K562 (cell line): ENCODE measurements around the gene UBE2E2. TPM values are rescaled to one million over a fixed set of nuclear protein-coding genes. Genes with fewer than 3 reads are reported as not detected.

ENCODE experiments used
- ATAC-seq: fragments of 200-7000 bp; cut with Tn5 transposase; 3 replicates; pipeline ENCODE4 v1.9.1; 2020; ENCODE audit warnings: moderate library complexity
- BruUV-seq: library from RNA; stranded (reverse); fragments of 400-500 nt; replicated peaks from 2 replicates; lab custom pipeline; 2021; lab: Mats Ljungman, UMichigan
- CTCF ChIA-PET: fragments of 300-600 bp; formaldehyde crosslinking; extraction: SDS; loops from one replicate; lab custom pipeline; 2021; ENCODE audit warnings: low intra/inter-chr PET ratio; lab: Yijun Ruan, JAX
- POLR2A ChIA-PET: fragments of 300-600, 350-650 bp; sonication (Branson Sonifier 250); formaldehyde crosslinking; extraction: SDS; loops from one replicate; lab custom pipeline; 2021; ENCODE audit warnings: antibody characterized with exemption, inconsistent platforms; lab: Yijun Ruan, JAX
- DNase-seq, 4 experiments: peaks; one replicate each; pipeline versions ENCODE4 v3.0.0 to v3.0.0-alpha.2; 2011 to 2018; ENCODE audit warnings: low spot score in 3 of 4, mixed read lengths in 3 of 4; ENCODE audit errors: extremely low read depth in 1 of 4
- FAIRE-seq: peaks from 2 replicates; lab custom pipeline; 2011; peaks lifted over from hg19 to GRCh38; lab: Jason Lieb, UNC
- H2AFZ ChIP-seq: 2 replicates; pipeline ENCODE4 v1.6.0; 2011; ENCODE audit warnings: low read depth, low read length, control low read depth, inconsistent platforms
- H3K27ac ChIP-seq: fragments of 200-600 bp; 3 replicates; pipeline ENCODE4 v1.8.0; 2011; ENCODE audit warnings: low read depth, mild to moderate bottlenecking, control low read depth, inconsistent platforms, low read length, moderate library complexity, mixed read lengths; ENCODE audit errors: extremely low read depth
- H3K27me3 ChIP-seq, 2 experiments: fragments of 300-600 bp in 1 of 2; 2 replicates in 1 of 2; 3 replicates in 1 of 2; pipeline versions ENCODE4 v1.6.0 to v1.8.0; 2011; ENCODE audit warnings: inconsistent platforms in 2 of 2, low read length in 2 of 2, mild to moderate bottlenecking in 1 of 2, mixed read lengths in 1 of 2, moderate library complexity in 1 of 2; ENCODE audit not compliant: control insufficient read depth in 2 of 2, insufficient read depth in 2 of 2
- H3K36me3 ChIP-seq: fragments of 300-600 bp; 3 replicates; pipeline ENCODE4 v1.8.0; 2011; ENCODE audit warnings: mild to moderate bottlenecking, low read length, inconsistent platforms; ENCODE audit not compliant: control insufficient read depth, insufficient read depth
- H3K4me1 ChIP-seq, 2 experiments: fragments of 200-600 bp in 1 of 2; replicated peaks in 1 of 2; 2 replicates in 1 of 2; 3 replicates in 1 of 2; pipeline versions ENCODE4 v1.5.1 to v1.8.0; 2011; ENCODE audit warnings: inconsistent platforms in 2 of 2, low read length in 2 of 2, mild to moderate bottlenecking in 1 of 2, mixed read lengths in 1 of 2, moderate library complexity in 1 of 2; ENCODE audit not compliant: control insufficient read depth in 2 of 2, insufficient read depth in 2 of 2
- H3K4me2 ChIP-seq: 2 replicates; pipeline ENCODE4 v1.6.1; 2011; ENCODE audit warnings: low read length, control low read depth, inconsistent platforms, mixed read lengths; ENCODE audit not compliant: insufficient read depth
- H3K4me3 ChIP-seq: fragments of 200-600 bp; sonication (generic), shearing (Covaris generic); 2 replicates; pipeline ENCODE4 v1.5.1; 2016; ENCODE audit warnings: control low read depth, inconsistent platforms
- H3K79me2 ChIP-seq: fragments of 200-600 bp; 3 replicates; pipeline ENCODE4 v1.8.0; 2011; ENCODE audit warnings: low read length, inconsistent platforms; ENCODE audit not compliant: control insufficient read depth, insufficient read depth
- H3K9ac ChIP-seq, 2 experiments: 2 replicates each; pipeline versions ENCODE4 v1.6.0 to v1.6.1; 2011; ENCODE audit warnings: low read depth in 2 of 2, low read length in 2 of 2, control low read depth in 1 of 2, inconsistent platforms in 1 of 2, mild to moderate bottlenecking in 1 of 2, mixed read lengths in 1 of 2; ENCODE audit not compliant: insufficient read depth in 1 of 2
- H3K9me1 ChIP-seq: one replicate; pipeline ENCODE4 v1.6.0; 2011; ENCODE audit warnings: inconsistent platforms, mild to moderate bottlenecking, low read length, moderate library complexity; ENCODE audit not compliant: control insufficient read depth, insufficient read depth
- H3K9me3 ChIP-seq: replicated peaks from 2 replicates; pipeline ENCODE4 v1.5.1; 2011; ENCODE audit warnings: low read depth, low read length, inconsistent platforms; ENCODE audit not compliant: control insufficient read depth, insufficient read depth
- H4K20me1 ChIP-seq: replicated peaks from 2 replicates; pipeline ENCODE4 v1.6.1; 2011; ENCODE audit warnings: low read length, inconsistent platforms, mixed read lengths; ENCODE audit not compliant: control insufficient read depth, insufficient read depth
- ATF7 ChIP-seq: fragments of 450-650 bp; IDR thresholded peaks from 2 replicates; pipeline ENCODE4 v1.7.1; 2014; ENCODE audit warnings: mild to moderate bottlenecking, moderate library complexity
- BCL6 ChIP-seq: fragments of 250-450 bp; sonication (Bioruptor Pico); IDR thresholded peaks from 2 replicates; pipeline ENCODE4 v1.4.0; 2020
- CHD4 ChIP-seq: fragments of 200-600 bp; sonication (generic); IDR thresholded peaks from 3 replicates; pipeline ENCODE4 v1.6.1; 2012; ENCODE audit warnings: low read depth, mild to moderate bottlenecking, mixed read lengths, low read length, inconsistent platforms; ENCODE audit not compliant: insufficient read depth, insufficient replicate concordance, poor library complexity, severe bottlenecking
- EGR1 ChIP-seq: fragments of 450-650 bp; conservative IDR thresholded peaks from 2 replicates; pipeline ENCODE4 v1.6.1; 2017; ENCODE audit warnings: mild to moderate bottlenecking
- ESRRA ChIP-seq: fragments of 450-650 bp; IDR thresholded peaks from 2 replicates; pipeline ENCODE4 v1.6.1; 2014; ENCODE audit warnings: low read depth, mild to moderate bottlenecking, moderate library complexity, borderline replicate concordance
- GATAD2B ChIP-seq: fragments of 450-650 bp; IDR thresholded peaks from 2 replicates; pipeline ENCODE4 v1.6.1; 2017; ENCODE audit warnings: mild to moderate bottlenecking, borderline replicate concordance
- HDAC6 ChIP-seq: IDR thresholded peaks from 2 replicates; pipeline ENCODE4 v1.6.1; 2012; ENCODE audit warnings: low read depth, mild to moderate bottlenecking, control low read depth, inconsistent platforms, low read length, moderate library complexity
- HOXB6 ChIP-seq: fragments of 250-450 bp; sonication (Bioruptor Pico); IDR thresholded peaks from 2 replicates; pipeline ENCODE4 v1.5.1; 2022; ENCODE audit warnings: mild to moderate bottlenecking, borderline replicate concordance
- JUN ChIP-seq, 2 experiments: sonication (generic) in 1 of 2; formaldehyde crosslinking in 1 of 2; IDR thresholded peaks; 2 replicates each; pipeline versions ENCODE4 v1.6.1 to v1.8.0; 2012 to 2022; ENCODE audit warnings: borderline replicate concordance in 2 of 2, mild to moderate bottlenecking in 2 of 2, improper control_type of control experiment in 1 of 2, low read depth in 1 of 2, low read length in 1 of 2, missing genetic modification reagents in 1 of 2
- MCM5 ChIP-seq: fragments of 450-650 bp; IDR thresholded peaks from 2 replicates; pipeline ENCODE4 v1.6.1; 2016; ENCODE audit warnings: low read depth
- NCOR1 ChIP-seq: fragments of 450-650 bp; IDR thresholded peaks from 2 replicates; pipeline ENCODE4 v1.6.1; 2016; ENCODE audit warnings: mild to moderate bottlenecking, moderate library complexity
- NEUROD1 ChIP-seq: fragments of 150-350 bp; IDR thresholded peaks from 2 replicates; pipeline ENCODE4 v1.6.1; 2014; ENCODE audit warnings: borderline replicate concordance, low read length, low read depth; ENCODE audit not compliant: partially characterized antibody
- SREBF2 ChIP-seq: sonication (generic); formaldehyde crosslinking; IDR thresholded peaks from 2 replicates; pipeline ENCODE4 v1.4.0; 2020; ENCODE audit warnings: mild to moderate bottlenecking, missing genetic modification reagents
- YY1 ChIP-seq, 3 experiments: IDR thresholded peaks; 2 replicates each; pipeline ENCODE4 v1.6.1; 2011; ENCODE audit warnings: low read length in 2 of 3, mild to moderate bottlenecking in 2 of 3, moderate library complexity in 2 of 3, borderline replicate concordance in 1 of 3, control low read depth in 1 of 3, low read depth in 1 of 3; ENCODE audit not compliant: insufficient read depth in 3 of 3, insufficient replicate concordance in 2 of 3, control insufficient read depth in 1 of 3, insufficient read length in 1 of 3; ENCODE audit errors: extremely low read depth in 1 of 3
- ZFP1 ChIP-seq: fragments of 450-650 bp; formaldehyde crosslinking; IDR thresholded peaks from 2 replicates; pipeline ENCODE4 v1.4.0; 2020; ENCODE audit warnings: mild to moderate bottlenecking, mixed read lengths
- ZNF197 ChIP-seq: fragments of 200-800 bp; sonication (Bioruptor generic); IDR thresholded peaks from 2 replicates; pipeline ENCODE4 v1.6.1; 2016; ENCODE audit warnings: low read depth, missing genetic modification characterization, missing compliant biosample characterization
- ZNF511 ChIP-seq: sonication (generic); formaldehyde crosslinking; IDR thresholded peaks from 2 replicates; pipeline ENCODE4 v1.8.0; 2022; ENCODE audit warnings: mild to moderate bottlenecking, missing genetic modification reagents
- ZNF699 ChIP-seq: fragments of 250-450 bp; sonication (Bioruptor Pico); IDR thresholded peaks from 2 replicates; pipeline ENCODE4 v1.8.0; 2021; ENCODE audit warnings: mild to moderate bottlenecking, moderate library complexity; ENCODE audit not compliant: insufficient replicate concordance
- WGBS: fragments of 100-300 bp; shearing (Covaris generic); methylation state at CpG from one replicate; pipeline ENCODE4 v1.1.6; 2016; ENCODE audit warnings: low coverage, mixed read lengths; ENCODE audit not compliant: insufficient coverage; ENCODE audit errors: missing lambda C conversion rate; 5-methylcytosine and 5-hydroxymethylcytosine counted together
- in situ Hi-C: fragments of 300-500 bp; cut with MboI; formaldehyde crosslinking; loops from 4 replicates; pipeline ENCODE4 v1.15.0; 2018; ENCODE audit warnings: inconsistent platforms, mixed read lengths
- intact Hi-C: fragments of 100-400 bp; cut with micrococcal nuclease; formaldehyde crosslinking; loops from 2 replicates; pipeline ENCODE4 v1.14.2; 2022
- polyA plus RNA-seq, 8 experiments: library from polyadenylated mRNA; depleted of rRNA in 4 of 8; stranded (reverse) in 5 of 8; unstranded in 3 of 8; fragments of >200 nt; fragmentation: Nextera tagmentation in 2 of 8; fragmentation: Illumina TruSeq in 1 of 8; extraction: Ambion mirVana in 2 of 8; extraction: Trizol in 1 of 8; gene quantifications; 2 replicates each; pipeline versions ENCODE4 v1.2.1 to v1.2.3, GENCODE V29; 2011 to 2014; ENCODE audit warnings: inconsistent platforms in 1 of 8, missing spikeins in 1 of 8
- total RNA-seq, 7 experiments: library from RNA; depleted of rRNA in 6 of 7; stranded (reverse); fragments of >200 nt in 6 of 7; fragmentation: Illumina TruSeq in 2 of 7; extraction: Trizol in 2 of 7; gene quantifications; 2 replicates each; pipeline versions ENCODE4 v1.2.1 to v1.2.3, GENCODE V29; 2011 to 2021; ENCODE audit warnings: low replicate concordance in 1 of 7
- TF ChIP-seq, protein P1 (sequence below): IDR thresholded peaks from 3 replicates; pipeline ENCODE4 v1.6.1; 2011; ENCODE audit warnings: borderline replicate concordance, mild to moderate bottlenecking; ENCODE audit not compliant: insufficient read length, insufficient read depth
- TF ChIP-seq, protein P2 (sequence below), 3 experiments: fragments of 200-800 bp in 1 of 3; sonication (Bioruptor generic) in 1 of 3; sonication (generic) in 1 of 3; formaldehyde crosslinking in 1 of 3; IDR thresholded peaks; 2 replicates each; pipeline versions ENCODE4 v1.6.1 to v1.8.0; 2016 to 2022; ENCODE audit warnings: mild to moderate bottlenecking in 2 of 3, missing compliant biosample characterization in 2 of 3, missing genetic modification characterization in 2 of 3, missing genetic modification reagents in 1 of 3

Gene UBE2E2
- total and polyA plus RNA-seq, 9 of the 15 experiments (the other 6 are each of a cell fraction or from before 2014, with no cell fraction given), result 0.22 to 5.1 (median 1.9) TPM

GRCh38 chr3:23344886-23345285, 141.8 kb downstream of the UBE2E2 start:
- Histone ChIP-seq H4K20me1 (no peaks in the 10 kb centered on the region), H3K27ac (no peak overlapping the region), H3K4me1 (no peaks in the 10 kb centered on the region), H3K9ac (no peak overlapping the region), H3K79me2 (no peaks in the 10 kb centered on the region), H2AFZ (no peak overlapping the region), H3K4me2 (no peak overlapping the region), H3K9me1 (no peaks in the 10 kb centered on the region), H3K4me3 (no peak overlapping the region), H3K27me3 (no peaks in the 10 kb centered on the region), H3K9me3 (no peaks in the 10 kb centered on the region), H3K36me3 (no peaks in the 10 kb centered on the region)
- intact Hi-C loops (no loop called here), in situ Hi-C loops (no loop called here)
- FAIRE-seq, result no peak
- DNase-seq, result no peak
- 0% methylated on average over 1 of the region's 1 CpG for WGBS
- POLR2A ChIA-PET, result no interaction called here
- ATAC-seq, result no peak
- no peak for TF ChIP-seq ZNF197 (CRISPR knock-in tag)
- TF ChIP-seq NCOR1, result no peak
- no peak for TF ChIP-seq SREBF2 (CRISPR knock-in tag)
- TF ChIP-seq GATAD2B, result no peak
- TF ChIP-seq EGR1, result no peak
- no peak for TF ChIP-seq HOXB6 (CRISPR knock-in tag)
- TF ChIP-seq MCM5, result no peak
- TF ChIP-seq JUN (IDR thresholded peaks at IDR 0.05; ENCODE audit: borderline replicate concordance, low read depth, low read length), result no peak
- TF ChIP-seq JUN (CRISPR knock-in tag; IDR thresholded peaks at IDR 0.05; ENCODE audit: borderline replicate concordance), result no peak
- TF ChIP-seq HDAC6, result no peak
- no peak for TF ChIP-seq ESRRA
- no peak for TF ChIP-seq ZFP1 (CRISPR knock-in tag)
- TF ChIP-seq, protein P1, sequence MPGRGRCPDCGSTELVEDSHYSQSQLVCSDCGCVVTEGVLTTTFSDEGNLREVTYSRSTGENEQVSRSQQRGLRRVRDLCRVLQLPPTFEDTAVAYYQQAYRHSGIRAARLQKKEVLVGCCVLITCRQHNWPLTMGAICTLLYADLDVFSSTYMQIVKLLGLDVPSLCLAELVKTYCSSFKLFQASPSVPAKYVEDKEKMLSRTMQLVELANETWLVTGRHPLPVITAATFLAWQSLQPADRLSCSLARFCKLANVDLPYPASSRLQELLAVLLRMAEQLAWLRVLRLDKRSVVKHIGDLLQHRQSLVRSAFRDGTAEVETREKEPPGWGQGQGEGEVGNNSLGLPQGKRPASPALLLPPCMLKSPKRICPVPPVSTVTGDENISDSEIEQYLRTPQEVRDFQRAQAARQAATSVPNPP, result no peak
- TF ChIP-seq, protein P2, sequence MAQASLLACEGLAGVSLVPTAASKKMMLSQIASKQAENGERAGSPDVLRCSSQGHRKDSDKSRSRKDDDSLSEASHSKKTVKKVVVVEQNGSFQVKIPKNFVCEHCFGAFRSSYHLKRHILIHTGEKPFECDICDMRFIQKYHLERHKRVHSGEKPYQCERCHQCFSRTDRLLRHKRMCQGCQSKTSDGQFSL (CRISPR knock-in tag; IDR thresholded peaks at IDR 0.05), result no peak
- TF ChIP-seq, protein P2 (tag; IDR thresholded peaks at IDR 0.05), result no peak
- TF ChIP-seq NEUROD1, result no peak
- no peak for TF ChIP-seq ZNF511 (CRISPR knock-in tag)
- TF ChIP-seq ZNF699 (CRISPR knock-in tag), result no peak
- no peak for TF ChIP-seq YY1 (IDR thresholded peaks at IDR 0.05; ENCODE audit: borderline replicate concordance in 1 of 3, control insufficient read depth in 1 of 3, extremely low read depth in 1 of 3, insufficient read depth in 3 of 3, insufficient read length in 1 of 3, insufficient replicate concordance in 2 of 3, low read depth in 1 of 3, low read length in 2 of 3)
- TF ChIP-seq CHD4, result no peak
- TF ChIP-seq BCL6 (CRISPR knock-in tag), result no peak
- TF ChIP-seq ATF7, result no peak
- CTCF ChIA-PET, result no interaction called here
- BruUV-seq, result no TSS peak
